Vagina (tissue), 2 donors: ENCODE data around the gene CRTC3.

Source experiments
- CTCF ChIP-seq, 3 experiments: fragments of 450-650 bp in 2 of 3; fragments of 200-600 bp in 1 of 3; sonication (generic) in 1 of 3; IDR thresholded peaks; one replicate each; pipeline ENCODE4 v1.5.1; 2017 to 2019; ENCODE audit warnings: antibody characterized with exemption in 3 of 3, mild to moderate bottlenecking in 2 of 3, moderate library complexity in 2 of 3
- POLR2A ChIP-seq, 2 donors: fragments of 450-650 bp; IDR thresholded peaks; one replicate each; pipeline ENCODE4 v1.6.1; 2017; ENCODE audit warnings: antibody characterized with exemption in 2 of 2, mild to moderate bottlenecking in 2 of 2, moderate library complexity in 2 of 2
- POLR2AphosphoS5 ChIP-seq, 2 donors: sonication (generic); formaldehyde crosslinking; IDR thresholded peaks; one replicate each; pipeline ENCODE4 v1.9.0; 2017; ENCODE audit warnings: antibody characterized with exemption in 2 of 2, mild to moderate bottlenecking in 2 of 2, low read depth in 1 of 2; ENCODE audit not compliant: insufficient read depth in 1 of 2

- TF ChIP-seq POLR2A (IDR thresholded peaks at IDR 0.05): no peak
- no peak for TF ChIP-seq CTCF (IDR thresholded peaks at IDR 0.05)
- no peak for TF ChIP-seq POLR2AphosphoS5 (IDR thresholded peaks at IDR 0.05; ENCODE audit: insufficient read depth in 1 of 2, low read depth in 1 of 2)
Measured at GRCh38 chr15:90579213-90579612, 49.5 kb downstream of the CRTC3 start.
